Karpas-422 (cell line): Measurements from ENCODE around the gene TMTC4. TPM values are rescaled to one million over a fixed set of nuclear protein-coding genes. Genes with fewer than 3 reads are reported as not detected.
"Not testable (repeated sequence)": the region's sequence is repeated elsewhere in the genome, so short reads cannot be mapped to it uniquely, and the experiment has no call there.

Experiments used
- DNase-seq: peaks from one replicate; pipeline ENCODE4 v3.0.0-alpha.2; 2015
- H2AFZ ChIP-seq: fragments of 200-600 bp; sonication (generic); 2 replicates; pipeline ENCODE4 v1.6.1; 2014; ENCODE audit warnings: antibody characterized with exemption, low read length, mixed read lengths
- H3K27ac ChIP-seq: fragments of 200-600 bp; sonication (generic); 2 replicates; pipeline ENCODE4 v1.5.1; 2014; ENCODE audit warnings: mild to moderate bottlenecking, low read length, moderate library complexity
- H3K27me3 ChIP-seq: fragments of 200-600 bp; sonication (generic); 2 replicates; pipeline ENCODE4 v1.6.1; 2014; ENCODE audit warnings: low read length, mixed read lengths
- H3K36me3 ChIP-seq: fragments of 200-600 bp; sonication (generic); 2 replicates; pipeline ENCODE4 v1.6.1; 2014; ENCODE audit warnings: low read length, mixed read lengths; ENCODE audit not compliant: insufficient read depth
- H3K4me1 ChIP-seq: fragments of 200-600 bp; sonication (generic); 2 replicates; pipeline ENCODE4 v1.6.1; 2014; ENCODE audit warnings: mild to moderate bottlenecking, low read length, mixed read lengths
- H3K4me2 ChIP-seq: fragments of 200-600 bp; sonication (generic); 2 replicates; pipeline ENCODE4 v1.6.1; 2014; ENCODE audit warnings: low read length, low read depth, mild to moderate bottlenecking; ENCODE audit not compliant: poor library complexity, severe bottlenecking
- H3K4me3 ChIP-seq: fragments of 200-600 bp; sonication (generic); 2 replicates; pipeline ENCODE4 v1.5.1; 2014; ENCODE audit warnings: mild to moderate bottlenecking, antibody characterized with exemption, low read length, mixed read lengths
- H3K79me2 ChIP-seq: fragments of 200-600 bp; sonication (generic); 2 replicates; pipeline ENCODE4 v1.6.1; 2014; ENCODE audit warnings: mild to moderate bottlenecking, low read length, mixed read lengths
- H3K9ac ChIP-seq: fragments of 200-600 bp; sonication (generic); 2 replicates; pipeline ENCODE4 v1.6.0; 2014; ENCODE audit warnings: low read length
- H3K9me2 ChIP-seq: fragments of 200-600 bp; sonication (generic), shearing (Covaris generic); replicated peaks from 2 replicates; pipeline ENCODE4 v1.6.0; 2014; ENCODE audit warnings: mild to moderate bottlenecking, low read length, moderate library complexity; ENCODE audit not compliant: insufficient read depth
- H3K9me3 ChIP-seq: fragments of 300-700, 200-600 bp; sonication (generic); 2 replicates; pipeline ENCODE4 v1.6.1; 2014; ENCODE audit warnings: low read length, mixed read lengths
- H4K20me1 ChIP-seq: fragments of 200-600 bp; sonication (generic); 2 replicates; pipeline ENCODE4 v1.6.1; 2014; ENCODE audit warnings: mild to moderate bottlenecking, antibody characterized with exemption, low read length, low read depth; ENCODE audit not compliant: insufficient read depth
- total RNA-seq: library from RNA; depleted of rRNA; stranded (reverse); fragments of >200 nt; shearing (Covaris generic); gene quantifications from 2 replicates; pipeline ENCODE4 v1.2.3, GENCODE V29; 2014; ENCODE audit warnings: low replicate concordance

The TMTC4 gene
- total RNA-seq, 1 experiment from 2014 or later: 62.7 TPM

DNA sequence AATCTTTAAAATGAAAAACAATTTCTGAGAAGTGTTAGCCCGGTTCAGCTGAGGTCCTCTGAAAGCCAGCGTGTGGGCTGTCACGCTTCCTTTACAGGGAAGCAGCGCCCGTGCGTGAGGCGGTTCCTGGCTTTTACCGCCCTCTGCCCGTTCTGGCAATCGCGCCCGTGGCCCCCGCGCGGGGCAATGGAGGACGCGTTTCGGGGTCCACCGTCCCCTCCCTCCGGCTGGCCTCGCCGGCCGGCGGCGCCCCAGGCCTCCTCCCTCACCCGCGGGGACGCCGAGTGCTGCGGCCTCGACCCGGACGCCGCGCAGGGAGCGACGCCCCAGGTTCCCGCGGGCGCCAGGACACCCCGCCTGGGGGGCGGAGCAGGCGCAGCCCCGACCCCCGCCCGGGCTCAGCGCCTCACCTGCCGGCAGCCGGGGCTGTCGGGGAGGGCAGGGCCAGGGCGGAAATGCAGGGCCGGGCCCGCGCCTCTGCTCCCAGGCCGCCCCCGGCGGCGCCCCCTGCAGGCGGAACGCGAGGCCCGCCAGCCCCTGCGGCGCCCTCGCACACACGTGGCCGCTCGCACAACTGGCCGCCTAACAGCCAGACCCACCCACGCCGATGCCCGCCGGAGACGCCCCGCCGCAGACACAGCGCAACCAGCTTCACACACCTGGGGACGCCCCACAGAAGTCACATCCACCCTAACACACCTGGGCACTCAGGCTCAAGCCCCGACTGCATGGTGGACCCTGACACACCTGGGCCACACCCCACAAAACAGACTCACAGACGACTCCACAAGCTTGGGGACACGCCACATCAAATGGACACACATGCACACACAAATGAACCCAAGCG lies 86.0 kb downstream of the TMTC4 start, which contains the start of gene GGACT:
GGACT (minus strand) TSS at position 459 of the 847 bp plus-strand sequence. CDS start 56,198 bp downstream, outside the sequence.
- H3K9ac ChIP-seq: peak within 1 kb of the TSS; percentile 85
- H3K36me3 ChIP-seq: no peaks in the 10 kb centered on the region
- peak within 1 kb of the TSS; percentile 81 for H3K4me2 ChIP-seq
- no peaks in the 10 kb centered on the region for H3K27me3 ChIP-seq
- no peaks in the 10 kb centered on the region for H4K20me1 ChIP-seq
- H2AFZ ChIP-seq: peak within 1 kb of the TSS; percentile 73
- peak; percentile 95 for DNase-seq
- H3K4me3 ChIP-seq: peak within 1 kb of the TSS; percentile 86
- no peak within 1 kb of the TSS for H3K27ac ChIP-seq
- H3K4me1 ChIP-seq: peaks cover 16% of the 10 kb centered on the region
- no peaks in the 10 kb centered on the region for H3K9me3 ChIP-seq
- H3K9me2 ChIP-seq: no peaks in the 10 kb centered on the region
- H3K79me2 ChIP-seq: no peaks in the 10 kb centered on the region

DNA sequence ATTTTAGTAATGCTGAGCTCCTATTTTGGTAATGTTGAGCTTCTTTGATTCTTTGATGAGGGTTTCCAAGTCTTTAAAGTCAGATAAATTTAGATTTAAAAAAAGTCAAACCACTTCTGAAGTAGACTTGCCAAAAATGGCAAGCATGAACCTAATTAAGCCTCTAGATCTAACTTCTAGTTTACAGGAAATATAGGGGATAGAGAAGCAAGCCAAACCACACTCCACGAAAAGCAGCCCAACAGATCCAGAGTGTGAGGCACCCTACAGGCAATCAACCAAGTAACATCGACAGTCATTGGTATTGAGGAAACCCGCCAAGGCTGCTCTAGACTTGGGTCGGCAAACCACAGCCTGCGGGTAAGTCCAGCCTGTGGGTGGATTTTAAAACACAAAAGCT lies 89.7 kb downstream of the TMTC4 start:
- Histone ChIP-seq H3K4me3 (no peak overlapping the region), H3K9me2 (no peaks in the 10 kb centered on the region), H3K9me3 (no peaks in the 10 kb centered on the region), H2AFZ (no peak overlapping the region), H3K4me2 (no peak overlapping the region), H3K27me3 (no peaks in the 10 kb centered on the region), H3K4me1 (peaks cover 16% of the 10 kb centered on the region), H3K9ac (no peak overlapping the region), H4K20me1 (no peaks in the 10 kb centered on the region), H3K79me2 (no peaks in the 10 kb centered on the region), H3K27ac (no peak overlapping the region), H3K36me3 (no peaks in the 10 kb centered on the region)
- no peak for DNase-seq

DNA sequence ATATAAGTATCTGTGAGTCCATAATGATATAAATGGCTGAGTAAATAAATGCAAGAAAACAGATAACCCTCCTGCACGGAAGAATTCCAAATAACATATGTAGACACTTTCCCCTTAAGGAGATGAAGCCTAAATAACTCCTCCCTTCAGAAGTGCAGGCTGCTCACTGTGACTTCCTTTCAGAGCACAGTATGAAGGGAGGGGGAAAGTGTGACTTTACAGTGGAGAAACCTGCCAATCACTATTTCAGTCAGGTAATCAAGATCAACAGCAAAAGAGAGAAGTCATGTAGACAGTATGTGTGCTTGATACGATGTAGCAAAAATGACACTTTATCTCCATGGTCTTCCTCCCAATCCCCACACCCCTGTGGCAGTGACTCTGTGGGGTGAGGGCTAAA lies 93.1 kb downstream of the TMTC4 start:
- H3K27ac ChIP-seq: no peak overlapping the region
- H3K36me3 ChIP-seq: no peaks in the 10 kb centered on the region
- H2AFZ ChIP-seq: no peak overlapping the region
- H3K4me3 ChIP-seq: no peak overlapping the region
- H3K79me2 ChIP-seq: no peaks in the 10 kb centered on the region
- no peaks in the 10 kb centered on the region for H3K27me3 ChIP-seq
- H3K4me1 ChIP-seq: no peaks in the 10 kb centered on the region
- no peaks in the 10 kb centered on the region for H4K20me1 ChIP-seq
- no peaks in the 10 kb centered on the region for H3K9me3 ChIP-seq
- H3K4me2 ChIP-seq: no peak overlapping the region
- no peaks in the 10 kb centered on the region for H3K9me2 ChIP-seq
- DNase-seq: no peak
- H3K9ac ChIP-seq: no peak overlapping the region

DNA sequence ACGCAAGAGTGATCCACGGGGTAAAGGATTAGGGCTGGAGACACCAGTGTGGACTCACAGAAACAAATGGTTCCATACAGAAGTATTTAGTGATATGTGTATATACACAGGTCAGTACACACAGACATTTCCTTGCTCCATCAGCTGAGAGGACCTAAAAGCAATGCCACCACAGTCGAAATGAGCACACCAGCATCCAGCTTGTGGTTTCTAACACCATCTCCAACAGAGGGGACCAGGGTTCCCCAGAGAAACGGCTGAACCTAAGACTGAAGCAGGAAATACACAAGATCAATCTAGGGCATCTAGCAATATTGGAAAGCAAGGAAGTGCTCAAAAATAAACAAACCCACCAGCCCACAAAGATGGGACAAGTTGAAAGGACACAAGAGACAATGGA lies 93.6 kb downstream of the TMTC4 start:
- Histone ChIP-seq H3K4me2 (no peak overlapping the region), H2AFZ (no peak overlapping the region), H3K4me1 (no peaks in the 10 kb centered on the region), H4K20me1 (no peaks in the 10 kb centered on the region), H3K9ac (no peak overlapping the region), H3K4me3 (no peak overlapping the region), H3K9me2 (no peaks in the 10 kb centered on the region), H3K27me3 (no peaks in the 10 kb centered on the region), H3K79me2 (no peaks in the 10 kb centered on the region), H3K27ac (no peak overlapping the region), H3K36me3 (no peaks in the 10 kb centered on the region), H3K9me3 (no peaks in the 10 kb centered on the region)
- DNase-seq: no peak

DNA sequence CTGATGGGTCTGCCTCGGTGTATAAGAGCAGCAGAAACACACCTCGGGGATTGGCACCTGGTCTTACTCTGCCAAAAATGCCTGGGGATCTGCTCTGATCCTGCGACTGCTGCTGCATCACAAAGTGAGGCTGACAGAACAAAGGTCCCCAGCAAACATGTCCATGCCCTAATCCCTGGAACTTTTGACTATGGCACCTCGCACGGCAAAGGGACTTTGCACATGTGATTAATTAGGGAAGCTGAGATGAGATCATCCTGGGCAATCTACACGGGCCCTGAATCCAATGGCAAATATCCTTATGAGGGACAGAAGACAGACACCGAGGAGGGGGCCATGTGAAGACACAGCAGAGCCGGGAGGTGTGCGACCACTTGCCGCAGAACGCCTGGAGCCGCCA lies 94.5 kb downstream of the TMTC4 start:
- H3K9me3 ChIP-seq: no peaks in the 10 kb centered on the region
- no peak overlapping the region for H3K4me3 ChIP-seq
- no peaks in the 10 kb centered on the region for H4K20me1 ChIP-seq
- H3K27me3 ChIP-seq: no peaks in the 10 kb centered on the region
- DNase-seq: no peak
- no peak overlapping the region for H3K27ac ChIP-seq
- no peak overlapping the region for H3K4me2 ChIP-seq
- H3K9ac ChIP-seq: no peak overlapping the region
- no peaks in the 10 kb centered on the region for H3K36me3 ChIP-seq
- no peaks in the 10 kb centered on the region for H3K9me2 ChIP-seq
- no peaks in the 10 kb centered on the region for H3K79me2 ChIP-seq
- H3K4me1 ChIP-seq: no peaks in the 10 kb centered on the region
- H2AFZ ChIP-seq: no peak overlapping the region

DNA sequence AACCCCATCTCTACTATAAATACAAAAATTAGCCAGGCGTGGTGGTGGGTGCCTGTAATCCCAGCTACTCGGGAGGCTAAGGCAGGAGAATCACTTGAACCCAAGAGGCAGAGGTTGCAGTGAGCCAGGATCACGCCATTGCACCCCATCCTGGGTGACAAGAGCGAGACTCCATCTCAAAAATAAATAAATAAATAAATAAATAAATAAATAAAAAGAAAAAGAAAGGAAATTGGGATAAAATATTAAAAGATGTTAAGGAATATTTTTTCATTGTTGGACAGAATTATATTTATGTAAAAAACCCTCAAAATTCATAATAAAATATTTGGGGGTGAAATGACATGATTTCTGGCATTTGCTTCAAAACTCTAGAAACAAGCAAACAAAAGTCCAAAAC lies 97.4 kb downstream of the TMTC4 start:
- not testable (repeated sequence) for H3K79me2 ChIP-seq, H4K20me1 ChIP-seq, H3K4me1 ChIP-seq, H3K9ac ChIP-seq, H3K36me3 ChIP-seq, H3K9me3 ChIP-seq, H3K27ac ChIP-seq, H3K27me3 ChIP-seq, DNase-seq, H3K4me3 ChIP-seq, H2AFZ ChIP-seq, H3K9me2 ChIP-seq, H3K4me2 ChIP-seq

DNA sequence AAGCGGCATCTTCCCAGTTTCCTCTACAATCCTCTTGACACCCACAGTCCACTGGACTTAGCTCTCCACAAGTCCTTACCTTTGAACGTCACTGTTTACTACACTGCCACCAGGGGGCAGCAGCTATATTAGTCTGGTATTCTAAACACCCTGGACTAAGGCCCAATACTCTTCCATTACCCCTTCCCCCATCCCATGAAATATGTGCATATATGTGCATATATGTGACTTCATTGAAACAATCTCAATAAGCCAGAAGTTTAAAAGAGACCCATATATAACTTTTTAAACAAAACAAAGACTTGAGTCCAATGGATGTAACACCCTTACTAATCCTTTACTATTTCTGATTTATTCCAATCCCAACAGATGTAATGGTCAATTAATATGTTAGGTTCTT lies 101.5 kb downstream of the TMTC4 start:
- H2AFZ ChIP-seq: no peak overlapping the region
- peaks cover 3% of the 10 kb centered on the region; the same call in 1 of the 2 replicates for H4K20me1 ChIP-seq
- H3K4me3 ChIP-seq: no peak overlapping the region
- H3K4me2 ChIP-seq: no peak overlapping the region
- H3K9me2 ChIP-seq: no peaks in the 10 kb centered on the region
- no peaks in the 10 kb centered on the region for H3K9me3 ChIP-seq
- DNase-seq: peak; percentile 90
- H3K27ac ChIP-seq: no peak overlapping the region
- no peak overlapping the region for H3K9ac ChIP-seq
- no peaks in the 10 kb centered on the region for H3K27me3 ChIP-seq
- H3K79me2 ChIP-seq: no peaks in the 10 kb centered on the region
- no peaks in the 10 kb centered on the region for H3K36me3 ChIP-seq
- no peaks in the 10 kb centered on the region for H3K4me1 ChIP-seq

DNA sequence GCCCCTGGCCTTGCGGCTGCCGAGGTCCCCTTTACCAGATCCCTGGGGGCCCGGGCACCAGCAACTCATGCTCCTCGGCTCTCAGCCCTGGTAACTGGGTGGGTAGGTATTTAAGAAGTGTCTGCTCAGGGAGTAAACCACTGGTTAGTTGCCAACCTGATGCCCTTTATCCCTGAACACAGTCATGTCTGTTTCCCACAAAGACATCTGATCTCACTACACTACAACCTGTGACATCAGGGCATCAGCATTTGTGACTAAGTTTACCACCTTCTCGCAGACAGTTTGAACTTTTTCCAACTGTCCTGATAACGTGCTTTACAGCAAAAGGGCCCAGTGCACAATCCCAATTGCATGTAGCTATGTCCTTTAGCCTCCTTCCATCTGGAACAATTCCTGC lies 108.1 kb downstream of the TMTC4 start:
- H3K4me2 ChIP-seq: no peak overlapping the region
- H3K79me2 ChIP-seq: no peaks in the 10 kb centered on the region
- no peak overlapping the region for H3K4me3 ChIP-seq
- no peaks in the 10 kb centered on the region for H3K27me3 ChIP-seq
- DNase-seq: no peak
- H2AFZ ChIP-seq: no peak overlapping the region
- H3K36me3 ChIP-seq: no peaks in the 10 kb centered on the region
- no peaks in the 10 kb centered on the region for H3K4me1 ChIP-seq
- no peaks in the 10 kb centered on the region for H3K9me2 ChIP-seq
- H4K20me1 ChIP-seq: peaks cover 3% of the 10 kb centered on the region; the same call in 1 of the 2 replicates
- H3K27ac ChIP-seq: no peak overlapping the region
- H3K9me3 ChIP-seq: no peaks in the 10 kb centered on the region
- no peak overlapping the region for H3K9ac ChIP-seq
